ENCODE data around the gene ADAMTS17.

ADAMTS17 gene

GRCh38 chr15:100221471-100222348, 120.1 kb downstream of the ADAMTS17 start:
- in situ Hi-C loops (cut with HindIII; ENCODE audit: low sequenced_read_pairs), result no loop called here
- DNase-seq (ENCODE audit: low read depth, low spot score), result no peak
- H3K4me3 ChIP-seq (ENCODE audit: low read depth, low read length), result no peak overlapping the region
- no peak for TF ChIP-seq CTCF (IDR thresholded peaks at IDR 0.05; ENCODE audit: low read depth, low read length)

- no peak overlapping the region for H3K4me3 ChIP-seq (ENCODE audit: low read depth, low read length)
- no peak for DNase-seq (ENCODE audit: low read depth, low spot score)
- in situ Hi-C loops (cut with HindIII; ENCODE audit: low sequenced_read_pairs), result no loop called here
- no peak for TF ChIP-seq CTCF (IDR thresholded peaks at IDR 0.05; ENCODE audit: low read depth, low read length)
Measured at GRCh38 chr15:100220058-100220768, 121.6 kb downstream of the ADAMTS17 start.

- in situ Hi-C loops (cut with HindIII; ENCODE audit: low sequenced_read_pairs), result no loop called here
- H3K4me3 ChIP-seq (ENCODE audit: low read depth, low read length), result no peak overlapping the region
- DNase-seq (ENCODE audit: low read depth, low spot score), result no peak
- no peak for TF ChIP-seq CTCF (IDR thresholded peaks at IDR 0.05; ENCODE audit: low read depth, low read length)
Measured at GRCh38 chr15:100218434-100218833, 123.3 kb downstream of the ADAMTS17 start.

GRCh38 chr15:100216182-100216581, 125.6 kb downstream of the ADAMTS17 start:
- H3K4me3 ChIP-seq (ENCODE audit: low read depth, low read length), result no peak overlapping the region
- no peak for TF ChIP-seq CTCF (IDR thresholded peaks at IDR 0.05; ENCODE audit: low read depth, low read length)
- no peak for DNase-seq (ENCODE audit: low read depth, low spot score)
- in situ Hi-C loops (cut with HindIII; ENCODE audit: low sequenced_read_pairs), result no loop called here

- H3K4me3 ChIP-seq (ENCODE audit: low read depth, low read length), result no peak overlapping the region
- TF ChIP-seq CTCF (IDR thresholded peaks at IDR 0.05; ENCODE audit: low read depth, low read length), result no peak
- DNase-seq (ENCODE audit: low read depth, low spot score), result no peak
- in situ Hi-C loops (cut with HindIII; ENCODE audit: low sequenced_read_pairs), result no loop called here
Measured at GRCh38 chr15:100215843-100216169, 126.0 kb downstream of the ADAMTS17 start.

GRCh38 chr15:100215031-100215842, 126.5 kb downstream of the ADAMTS17 start:
- no peak for TF ChIP-seq CTCF (IDR thresholded peaks at IDR 0.05; ENCODE audit: low read depth, low read length)
- no peak overlapping the region for H3K4me3 ChIP-seq (ENCODE audit: low read depth, low read length)
- DNase-seq (ENCODE audit: low read depth, low spot score), result no peak
- in situ Hi-C loops (cut with HindIII; ENCODE audit: low sequenced_read_pairs), result no loop called here

Data from astrocyte of the spinal cord (primary cell).